Stimulated activated CD4-positive, alpha-beta T cell treated with anti-CD3 and anti-CD28 coated beads, TNF-alpha, amount 100 ng/mL, for 24 hours (primary cell): ENCODE measurements around the gene DENND1A.

Experiments
- DNase-seq, 3 experiments: peaks; one replicate each; pipeline ENCODE4 v3.0.0-alpha.2; 2020; ENCODE audit warnings: low read depth in 3 of 3

DENND1A gene

DNA sequence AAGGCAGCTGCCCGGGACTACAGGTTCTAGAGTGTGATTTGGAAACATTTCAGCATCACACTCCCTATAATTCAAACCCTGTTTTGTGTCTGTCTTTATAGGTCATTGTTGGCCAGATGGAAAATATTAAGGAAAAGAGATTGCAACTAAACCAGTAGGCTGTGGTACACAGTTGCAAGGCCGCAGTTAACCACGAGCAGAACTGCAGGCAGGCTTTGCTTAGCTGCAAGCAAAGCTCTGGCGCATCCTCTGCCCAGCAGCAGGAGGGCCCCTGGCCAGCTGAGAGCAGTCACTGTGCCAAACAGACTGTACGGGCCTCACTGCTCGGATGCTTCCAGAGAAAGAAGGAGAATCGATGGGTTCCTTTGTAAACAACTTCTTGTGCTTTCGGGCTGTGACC, 204.5 kb downstream of the DENND1A start:
- DNase-seq = no peak

DNA sequence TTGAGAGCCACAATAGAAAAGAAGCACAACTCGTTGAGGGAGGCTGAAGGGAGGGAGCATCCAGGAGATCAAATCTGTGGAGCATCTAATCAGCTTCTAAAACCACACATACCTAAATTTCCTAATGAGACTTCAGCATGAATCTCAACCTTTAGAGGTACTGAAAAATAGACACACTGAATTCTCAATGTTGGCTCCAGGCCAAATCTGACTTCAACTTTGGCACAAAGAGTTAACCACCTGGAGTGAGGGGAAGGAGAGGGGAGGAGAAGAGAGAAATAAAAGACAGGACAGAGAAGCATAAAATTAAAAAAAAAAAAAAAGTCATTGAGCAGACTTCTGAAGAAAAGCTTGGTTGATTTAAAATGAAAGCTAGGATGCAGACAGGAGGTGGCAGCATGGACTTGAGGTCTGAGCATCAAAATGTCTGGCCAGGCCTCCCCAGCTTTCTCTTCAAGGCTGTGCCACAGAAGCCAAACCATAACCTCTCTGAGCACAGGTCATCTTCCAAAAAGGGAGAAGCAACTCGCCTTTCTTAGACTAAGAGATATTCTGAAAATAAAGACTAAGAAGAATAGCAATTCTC, 205.6 kb downstream of the DENND1A start:
- DNase-seq = no peak

DNA sequence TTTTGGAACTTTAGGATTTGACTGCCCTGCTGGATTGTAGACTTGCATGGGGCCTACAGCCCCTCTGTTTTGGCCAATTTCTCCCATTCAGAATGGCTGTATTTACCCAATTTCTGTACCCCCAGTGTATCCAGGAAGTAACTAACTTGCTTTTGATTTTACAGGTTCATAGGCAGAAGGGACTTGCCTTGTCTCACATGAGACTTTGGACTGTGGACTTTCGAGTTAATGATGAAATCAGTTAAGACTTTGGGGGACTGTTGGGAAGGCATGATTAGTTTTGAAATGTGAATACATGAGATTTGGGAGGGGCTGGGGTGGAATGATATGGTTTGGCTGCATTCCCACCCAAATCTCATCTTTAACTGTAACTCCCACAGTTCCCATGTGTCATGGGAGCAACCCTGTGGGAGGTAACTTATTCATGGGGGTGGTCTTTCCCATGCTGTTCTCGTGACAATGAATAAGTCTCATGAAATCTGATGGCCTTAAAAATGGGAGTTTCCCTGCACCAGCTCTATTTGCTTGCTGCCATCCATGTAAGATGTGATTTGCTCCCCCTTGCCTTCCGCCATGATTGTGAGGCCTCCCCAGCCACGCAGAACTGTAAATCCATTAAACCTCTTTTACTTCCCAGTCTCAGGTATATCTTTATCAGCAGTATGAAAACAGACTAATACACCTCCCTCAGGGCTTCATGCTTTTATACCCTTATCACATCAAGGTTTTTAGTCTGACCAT, 206.6 kb downstream of the DENND1A start:
- no peak for DNase-seq

DNA sequence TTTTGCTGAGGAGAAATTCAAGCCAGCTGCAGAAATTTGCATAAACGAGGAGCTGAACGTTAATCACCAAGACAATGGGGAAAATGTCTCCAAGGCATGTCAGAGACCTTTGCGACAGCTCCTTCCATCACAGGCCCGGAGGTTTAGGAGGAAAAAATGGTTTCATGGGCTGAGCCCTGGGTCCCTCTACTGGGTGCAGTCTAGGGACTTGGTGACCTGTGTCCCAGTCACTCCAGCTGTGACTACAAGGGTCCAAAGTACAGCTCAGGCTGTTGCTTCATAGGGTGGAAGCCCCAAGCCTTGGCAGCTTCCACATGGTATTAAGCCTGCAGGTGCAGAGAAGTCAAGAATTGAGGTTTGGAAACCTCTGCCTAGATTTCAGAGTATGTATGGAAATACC, 207.5 kb downstream of the DENND1A start:
- DNase-seq = no peak

DNA sequence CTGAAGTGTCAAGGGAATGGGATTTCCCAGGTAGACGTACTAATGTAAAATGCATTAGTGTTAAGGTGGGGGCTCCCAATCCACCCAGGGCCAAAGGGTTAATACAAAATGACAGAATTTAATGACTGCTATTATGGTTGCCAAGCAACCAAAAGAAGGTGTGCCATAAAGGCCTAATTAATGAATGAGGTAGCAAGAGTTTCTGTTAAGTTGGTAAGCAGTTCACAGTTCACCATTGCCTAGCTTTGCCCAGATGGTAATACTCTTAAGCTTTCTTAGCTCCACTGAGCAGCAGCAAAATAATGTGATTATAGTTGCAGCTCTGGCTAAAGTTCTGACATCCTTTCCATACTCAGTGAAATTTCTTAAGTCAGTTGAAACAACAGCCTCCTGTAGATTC, 211.7 kb downstream of the DENND1A start:
- DNase-seq = no peak

DNA sequence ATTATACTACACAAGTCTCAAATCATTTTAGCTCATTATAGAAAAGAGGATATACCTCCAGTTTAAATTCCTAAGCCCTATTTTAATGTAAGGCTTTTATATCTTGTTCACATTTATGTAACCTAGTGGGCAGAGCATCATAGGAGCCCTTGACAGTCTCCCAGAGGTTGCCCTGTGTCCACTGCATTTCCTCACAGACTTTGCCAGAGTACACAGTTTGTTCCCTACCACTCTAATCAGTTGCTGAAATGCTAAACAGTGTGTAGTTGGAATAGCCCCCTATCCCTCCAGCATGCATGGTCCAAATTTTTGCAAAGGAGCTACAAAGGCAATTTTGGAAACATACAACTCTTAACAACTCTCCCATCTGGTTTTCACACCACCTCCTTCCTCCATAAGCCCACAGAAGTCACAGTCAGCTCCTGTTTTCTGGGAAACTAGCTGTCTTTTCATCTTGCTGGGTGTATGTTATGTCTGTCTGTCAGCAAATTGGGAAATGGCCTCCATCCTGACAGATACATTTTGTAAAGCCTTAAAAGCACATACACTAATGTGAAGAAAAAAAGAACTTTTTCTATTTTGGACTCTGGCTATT, 212.2 kb downstream of the DENND1A start:
- no peak for DNase-seq

DNA sequence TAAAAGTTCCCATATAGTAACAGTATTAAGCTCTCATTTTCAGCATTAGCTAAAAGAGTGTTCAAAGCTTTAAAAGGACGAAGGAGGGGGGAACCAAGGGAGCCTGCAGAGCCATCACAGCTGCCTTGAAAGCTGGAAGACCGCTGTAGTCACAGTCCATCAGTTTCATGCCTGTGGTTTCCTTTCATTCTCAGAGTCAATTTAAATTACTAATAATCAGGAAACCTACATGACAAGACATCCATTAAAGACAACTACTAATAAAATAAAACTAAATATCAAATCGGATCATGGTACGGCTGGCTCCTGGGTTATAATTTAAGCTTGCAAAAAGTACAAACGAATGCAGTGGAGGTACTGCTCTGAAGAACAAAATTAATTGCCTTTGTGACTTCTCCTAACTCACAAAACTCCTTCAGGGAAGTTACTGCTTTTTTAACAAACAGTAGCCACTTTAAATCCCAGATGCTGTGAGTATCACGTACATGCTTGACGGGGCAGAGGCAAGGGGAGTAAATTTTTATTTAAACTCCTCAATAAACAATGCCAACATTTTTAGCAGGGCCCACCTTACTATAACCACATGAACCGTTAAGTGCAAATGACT, 213.5 kb downstream of the DENND1A start:
- no peak for DNase-seq

DNA sequence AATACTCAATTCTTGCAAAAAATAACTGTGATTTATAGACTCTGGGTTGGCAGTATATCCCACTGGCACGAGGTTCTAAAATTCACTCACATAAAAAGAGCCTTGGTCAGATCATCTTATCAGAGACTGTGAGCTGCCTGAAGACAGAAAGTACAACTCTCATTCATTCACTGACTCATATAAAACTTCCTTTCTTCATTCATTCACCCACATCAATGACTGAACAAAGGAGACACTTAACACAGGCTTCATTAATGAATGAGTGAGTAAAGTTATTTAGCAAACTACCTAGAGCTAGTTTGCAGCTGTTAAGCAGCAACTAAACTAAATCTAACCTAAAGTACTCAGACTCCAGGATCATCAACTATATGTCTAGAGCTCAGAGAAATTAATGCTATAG, 214.7 kb downstream of the DENND1A start:
- DNase-seq = no peak

DNA sequence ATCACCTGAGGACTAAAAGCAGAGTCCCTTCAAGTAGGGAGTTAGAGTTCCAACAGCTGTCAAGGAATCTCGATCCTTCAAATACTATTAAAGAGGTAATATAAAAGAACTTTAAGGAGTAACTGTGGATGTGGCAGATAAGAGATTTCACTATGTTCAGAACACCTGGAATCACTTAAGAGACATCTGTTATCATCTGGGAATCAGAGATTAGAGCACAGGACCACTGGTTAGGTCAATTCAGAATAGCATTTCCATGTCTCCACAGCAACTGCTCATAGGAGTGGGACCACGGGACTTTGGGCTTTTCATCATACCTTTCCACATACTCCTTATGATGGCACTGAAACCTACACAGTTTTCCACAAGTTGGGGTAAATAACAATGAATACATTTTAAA, 216.6 kb downstream of the DENND1A start:
- DNase-seq = no peak

DNA sequence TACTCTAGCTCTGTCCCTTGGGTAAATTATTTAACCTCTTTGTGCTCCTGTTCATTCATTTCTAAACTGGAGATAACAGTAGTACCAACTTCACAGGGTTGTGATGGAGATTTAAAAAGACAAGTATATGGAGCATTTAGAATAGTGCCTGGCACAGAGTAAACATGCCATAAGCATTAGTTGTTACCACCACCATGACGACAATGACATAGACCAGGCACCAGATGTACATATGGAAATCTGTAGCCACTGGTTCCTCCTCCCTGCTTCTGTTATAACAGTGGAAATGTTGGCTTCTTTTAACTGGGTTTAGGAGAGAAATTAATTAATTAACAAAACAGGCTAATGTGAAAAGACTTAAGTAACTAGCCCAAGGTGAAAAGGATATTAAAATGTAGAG, 217.5 kb downstream of the DENND1A start:
- no peak for DNase-seq

DNA sequence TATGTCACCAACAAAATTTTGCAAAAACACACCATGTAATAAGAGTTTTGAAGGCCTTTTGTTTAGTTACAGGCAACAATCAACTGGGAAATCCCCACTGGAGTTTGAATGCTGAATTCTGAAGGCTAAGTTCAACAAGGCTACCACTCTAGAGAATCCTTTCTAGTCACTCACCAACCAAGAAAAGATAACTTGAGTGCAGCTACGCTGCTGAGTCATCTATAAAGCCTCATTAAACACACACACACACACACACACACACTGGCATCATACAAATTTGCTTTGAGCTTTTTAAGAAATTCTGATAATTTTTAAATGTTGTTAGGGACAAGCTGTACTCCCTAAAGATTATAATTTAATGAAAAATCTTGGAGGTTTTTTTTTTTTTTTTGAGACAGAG, 219.6 kb downstream of the DENND1A start:
- DNase-seq = no peak

DNA sequence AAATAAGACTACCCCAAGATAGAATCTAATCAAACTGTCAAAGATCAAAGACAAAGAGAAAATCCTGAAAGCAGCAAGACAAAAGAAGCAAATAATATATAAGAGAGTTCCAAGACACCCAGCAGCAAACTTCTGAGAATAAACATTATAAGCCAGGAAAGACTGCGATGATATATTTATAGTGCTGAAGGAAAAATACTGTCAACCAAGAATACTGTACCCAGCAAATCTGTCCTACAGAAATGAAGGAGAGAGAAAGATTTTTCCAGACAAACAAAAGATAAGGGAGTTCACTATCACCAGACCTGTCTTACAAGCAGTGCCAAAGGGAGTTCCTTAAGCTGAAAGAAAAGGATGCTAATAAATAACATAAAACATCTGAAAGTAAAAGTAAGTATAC, 227.4 kb downstream of the DENND1A start:
- no peak for DNase-seq

DNA sequence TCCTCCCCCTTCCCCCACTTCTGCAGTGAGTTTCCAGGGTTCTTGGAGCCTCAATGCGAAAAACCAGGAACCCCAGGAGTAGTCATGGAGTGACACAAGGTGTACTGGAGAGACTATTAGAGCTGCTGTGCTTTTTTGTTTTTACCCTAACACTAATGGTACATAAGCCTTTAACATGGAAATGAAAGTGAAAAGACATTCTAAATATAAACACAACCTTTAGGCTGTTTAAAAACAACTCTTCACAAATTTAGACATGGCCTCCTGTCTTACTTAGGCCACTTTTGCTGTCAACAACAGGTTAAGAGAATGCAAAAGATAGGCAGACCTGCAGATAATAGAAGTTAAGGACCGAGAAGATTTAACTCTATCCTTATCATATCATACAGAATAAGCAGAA, 232.2 kb downstream of the DENND1A start:
- DNase-seq = no peak

DNA sequence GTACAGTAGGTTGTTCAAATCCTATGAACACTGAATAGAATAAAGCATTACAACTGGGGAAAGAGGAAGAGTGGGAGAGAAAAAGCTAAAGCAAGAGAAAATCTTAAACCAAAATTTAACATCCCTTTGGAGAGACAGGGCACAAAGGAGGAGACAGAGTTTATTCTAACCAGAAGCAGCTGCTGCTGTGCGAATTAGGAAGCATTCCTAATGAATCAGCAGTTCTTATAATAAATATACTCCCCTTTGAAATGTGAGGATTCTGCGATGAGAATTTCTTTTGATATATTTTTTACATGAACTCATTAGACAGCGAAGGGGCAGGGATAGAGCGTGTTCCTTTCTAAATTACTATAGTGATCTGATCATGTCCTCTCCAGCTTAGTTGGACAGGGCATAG, 233.4 kb downstream of the DENND1A start:
- DNase-seq = no peak

DNA sequence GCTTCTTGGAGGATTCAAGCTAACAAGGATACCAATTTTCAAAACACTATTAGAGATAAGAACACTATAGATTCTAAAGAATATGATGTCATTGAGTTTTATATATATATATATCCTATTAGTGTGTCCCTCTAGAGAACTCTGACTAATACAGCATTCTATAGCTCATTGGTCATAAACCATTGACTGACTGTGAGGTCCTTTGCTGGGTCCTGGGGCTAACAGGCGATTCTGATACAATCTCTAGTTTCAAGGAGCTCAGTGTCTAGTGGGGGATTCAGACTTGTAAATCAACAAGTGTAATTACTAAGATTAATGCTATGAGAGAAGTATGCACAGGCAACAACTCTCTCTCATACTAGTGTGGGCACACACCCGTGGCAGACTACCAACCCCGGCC, 234.5 kb downstream of the DENND1A start:
- no peak for DNase-seq

DNA sequence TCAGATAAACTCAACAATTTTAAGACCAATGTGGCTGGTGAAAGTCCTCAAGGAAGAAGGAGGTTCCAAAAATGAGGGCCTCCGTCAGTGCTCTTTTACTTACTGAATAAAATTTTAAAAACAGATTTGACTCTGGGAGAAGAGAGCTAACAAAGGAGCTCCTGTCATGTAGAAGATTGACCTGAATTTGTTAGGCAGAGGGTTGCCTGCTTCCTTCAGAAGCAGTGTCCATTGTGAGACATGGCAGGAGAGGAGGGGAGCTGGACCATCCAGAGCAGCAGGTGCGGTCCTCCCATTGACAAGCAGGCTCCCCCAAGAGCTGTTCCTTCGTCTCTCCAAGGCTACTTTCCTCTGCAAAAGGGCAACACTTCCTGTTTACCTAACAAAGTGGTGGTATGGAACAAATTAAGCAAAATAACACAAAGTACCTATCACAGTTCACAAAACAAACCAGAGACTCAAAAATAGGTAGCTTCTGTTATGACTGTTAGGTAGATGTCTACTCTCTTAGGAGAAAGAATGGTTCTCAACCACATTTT, 238.1 kb downstream of the DENND1A start:
- DNase-seq = no peak

DNA sequence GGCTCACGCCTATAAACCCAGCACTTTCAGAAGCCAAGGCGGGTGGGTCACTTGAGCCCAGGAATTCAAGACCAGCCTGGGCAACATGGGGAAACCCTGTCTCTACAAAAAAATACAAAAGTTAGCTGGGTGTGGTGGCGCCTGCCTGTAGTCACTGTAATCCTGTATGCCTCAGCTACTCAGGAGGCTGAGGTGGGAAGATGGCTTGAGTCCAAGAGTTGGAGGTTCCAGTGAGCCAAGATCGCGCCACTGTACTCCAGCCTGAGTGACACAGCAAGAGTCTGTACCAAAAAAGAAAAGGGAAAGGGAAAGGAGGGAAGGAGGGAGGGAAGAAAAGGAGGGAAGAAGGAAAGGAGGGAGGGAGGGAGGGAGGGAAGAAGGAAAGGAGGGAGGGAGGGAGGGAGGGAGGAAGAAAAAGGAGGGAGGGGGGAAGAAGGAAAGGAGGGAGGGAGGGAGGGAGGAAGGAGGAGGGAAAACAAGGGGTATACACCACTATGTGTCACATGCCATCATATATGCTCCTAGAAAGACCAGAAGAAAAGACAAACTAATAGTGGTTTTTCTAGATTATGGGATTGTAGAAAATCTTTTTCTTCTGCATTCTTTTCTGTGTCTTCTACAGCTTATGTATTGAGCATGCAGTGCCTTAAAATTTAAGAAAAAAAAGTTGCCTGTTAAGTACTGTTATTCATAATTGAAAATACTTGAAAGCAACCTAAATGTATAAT, 240.1 kb downstream of the DENND1A start:
- DNase-seq = no peak

DNA sequence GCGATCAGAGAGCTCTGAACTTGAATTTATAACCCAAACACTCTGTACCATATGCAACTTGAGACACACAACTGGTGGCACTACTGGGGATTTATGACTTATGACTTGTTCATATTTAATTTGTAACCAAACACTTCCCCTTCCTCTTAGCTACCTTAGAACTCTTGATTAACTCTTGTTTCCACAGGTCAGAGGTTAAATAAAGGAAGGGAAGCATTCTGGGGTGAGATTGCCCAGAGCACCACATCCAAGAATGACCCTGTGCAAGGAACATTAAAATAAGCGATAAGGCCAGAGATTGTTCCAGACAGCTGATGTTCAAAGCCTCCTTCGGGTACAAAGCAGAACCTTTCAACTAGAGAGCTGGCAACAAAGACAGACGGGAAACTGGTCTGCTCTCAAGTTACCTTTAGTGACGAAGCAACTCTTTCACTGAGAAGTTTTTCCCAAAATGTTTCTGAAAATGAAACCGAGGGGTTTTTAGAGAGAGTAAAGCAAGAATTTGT, 242.6 kb downstream of the DENND1A start:
- no peak for DNase-seq

DNA sequence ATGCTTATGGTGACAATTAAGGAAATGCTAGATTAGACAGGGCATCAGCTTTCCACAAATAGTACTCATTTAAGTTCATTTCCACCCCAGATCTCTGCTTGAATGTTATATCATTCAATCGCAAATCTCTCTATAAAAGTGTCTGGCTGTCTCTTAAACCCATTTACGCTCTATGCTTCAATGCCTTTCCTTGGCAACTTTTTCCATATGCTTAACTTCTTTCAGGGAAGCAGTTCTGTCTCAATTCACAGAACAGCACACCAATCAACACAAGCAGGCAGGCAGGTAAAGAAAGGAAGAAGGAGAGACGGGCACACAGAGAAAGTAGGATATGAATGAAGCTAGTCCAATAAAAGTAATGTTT, 243.1 kb downstream of the DENND1A start:
- no peak for DNase-seq

DNA sequence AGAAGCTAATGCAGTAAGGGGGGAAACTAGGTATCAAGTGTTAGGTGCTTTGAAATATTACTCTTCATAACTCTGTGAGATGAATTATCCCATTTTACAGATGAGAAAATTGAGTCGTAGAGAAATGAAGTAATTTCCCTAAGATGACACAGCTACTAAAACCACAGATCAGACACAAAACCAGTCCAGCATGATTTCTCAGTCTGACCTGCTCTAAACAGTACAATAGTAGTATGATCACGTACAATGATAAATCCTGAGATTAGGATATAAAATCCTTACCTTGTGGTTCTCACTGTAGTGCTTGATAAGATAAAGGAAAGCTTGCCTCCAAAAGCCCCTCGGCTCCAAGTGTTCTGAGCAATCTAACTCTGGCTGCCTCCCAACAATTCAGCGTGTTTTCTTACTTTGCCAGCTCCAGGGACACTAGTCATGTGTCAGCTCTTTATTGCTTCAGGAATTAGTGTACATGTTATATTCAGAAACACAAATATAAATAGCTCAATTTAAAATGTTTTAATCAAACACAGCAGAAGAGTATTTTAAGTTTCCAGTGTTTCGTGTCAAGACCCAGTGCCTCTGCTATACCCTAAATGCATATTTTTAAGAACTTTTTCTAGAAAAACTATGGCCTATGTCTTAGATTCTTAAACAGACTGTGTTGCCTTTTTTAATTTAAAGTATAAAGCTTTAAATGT, 243.6 kb downstream of the DENND1A start:
- no peak for DNase-seq

DNA sequence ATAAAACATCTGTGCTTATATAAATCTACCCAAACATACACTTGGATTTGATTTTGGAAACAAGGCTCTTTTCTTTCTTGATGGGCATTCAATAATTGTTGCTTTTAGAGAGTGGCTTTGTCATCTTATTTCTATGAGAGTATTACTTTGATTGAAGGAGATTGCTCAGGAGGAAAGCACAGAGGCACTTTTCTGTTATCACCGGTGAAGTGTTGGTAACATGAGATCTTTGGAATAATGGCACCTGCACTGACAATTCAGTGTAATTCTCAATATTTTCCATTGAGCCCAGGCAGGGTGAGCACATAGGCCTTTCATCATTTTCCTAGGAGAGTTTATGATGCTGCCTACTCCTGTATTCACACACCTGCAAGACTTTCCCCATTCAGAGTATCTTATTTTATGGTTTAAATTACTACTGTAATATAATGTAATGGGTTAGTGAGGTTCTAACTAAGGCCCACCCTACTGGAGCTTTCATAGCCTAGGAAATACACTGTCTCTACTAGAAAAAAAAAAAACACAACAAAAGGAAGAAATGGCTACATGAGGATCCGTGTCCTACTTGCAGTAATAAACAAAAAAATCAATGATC, 244.3 kb downstream of the DENND1A start:
- DNase-seq = no peak
